Measurements from ENCODE around the gene KCNT1. TPM values are rescaled to one million over a fixed set of nuclear protein-coding genes. Genes with fewer than 3 reads are reported as not detected.

The KCNT1 gene
- total RNA-seq, 2 experiments from 2014 or later: not detected

GRCh38 chr9:135718616-135719015 is 16.6 kb downstream of the KCNT1 start:
- no peaks in the 10 kb centered on the region for H3K4me1 Mint-ChIP-seq
- POLR2A ChIA-PET: no interaction called here
- H3K27ac Mint-ChIP-seq: no peak overlapping the region
- ATAC-seq: no peak
- H3K4me3 Mint-ChIP-seq: no peak overlapping the region
- no peaks in the 10 kb centered on the region for H3K36me3 Mint-ChIP-seq (ENCODE audit: low read depth)
- CTCF ChIA-PET: no interaction called here
- no peaks in the 10 kb centered on the region for H3K9me3 Mint-ChIP-seq (ENCODE audit: low read depth)
- intact Hi-C loops (cut with DNase I, micrococcal nuclease): no loop called here
- DNase-seq: peak; percentile 23
- H3K27me3 Mint-ChIP-seq: peaks cover 22% of the 10 kb centered on the region

GRCh38 chr9:135719472-135719871 is 17.5 kb downstream of the KCNT1 start:
- Mint-ChIP-seq H3K9me3 (ENCODE audit: low read depth) (no peaks in the 10 kb centered on the region), H3K4me3 (no peak overlapping the region), H3K27ac (no peak overlapping the region), H3K27me3 (peaks cover 21% of the 10 kb centered on the region), H3K4me1 (no peaks in the 10 kb centered on the region), H3K36me3 (ENCODE audit: low read depth) (no peaks in the 10 kb centered on the region)
- no peak for DNase-seq
- CTCF ChIA-PET: interaction anchor here (0.7 kb wide), 1 partner anchor 473 kb away, joined by 4 read pairs; no protein-coding TSS in a partner anchor
- POLR2A ChIA-PET: interaction anchor here (0.6 kb wide), 1 partner anchor 8 kb away, joined by 3 read pairs; no protein-coding TSS in a partner anchor
- ATAC-seq: no peak
- intact Hi-C loops (cut with DNase I, micrococcal nuclease): no loop called here

- Mint-ChIP-seq H3K27ac (no peak overlapping the region), H3K9me3 (ENCODE audit: low read depth) (no peaks in the 10 kb centered on the region), H3K36me3 (ENCODE audit: low read depth) (no peaks in the 10 kb centered on the region), H3K27me3 (no peaks in the 10 kb centered on the region), H3K4me3 (no peak overlapping the region), H3K4me1 (no peaks in the 10 kb centered on the region)
- POLR2A ChIA-PET: no interaction called here
- CTCF ChIA-PET: no interaction called here
- DNase-seq: no peak
- no peak for ATAC-seq
- intact Hi-C loops (cut with DNase I, micrococcal nuclease): no loop called here
Measured at GRCh38 chr9:135722365-135722764, 20.4 kb downstream of the KCNT1 start.

GRCh38 chr9:135724186-135724787 is 22.3 kb downstream of the KCNT1 start:
- Mint-ChIP-seq H3K9me3 (ENCODE audit: low read depth) (no peaks in the 10 kb centered on the region), H3K36me3 (ENCODE audit: low read depth) (no peaks in the 10 kb centered on the region), H3K27ac (no peak overlapping the region), H3K4me3 (no peak overlapping the region), H3K4me1 (no peaks in the 10 kb centered on the region), H3K27me3 (no peaks in the 10 kb centered on the region)
- ATAC-seq (no peak), DNase-seq (no peak)
- ChIA-PET CTCF (no interaction called here), POLR2A (no interaction called here)
- intact Hi-C loops (cut with DNase I, micrococcal nuclease): no loop called here

- ChIA-PET CTCF (no interaction called here), POLR2A (no interaction called here)
- intact Hi-C loops (cut with DNase I, micrococcal nuclease): no loop called here
- peaks cover 5% of the 10 kb centered on the region for H3K27me3 Mint-ChIP-seq
- no peaks in the 10 kb centered on the region for H3K4me1 Mint-ChIP-seq
- DNase-seq: no peak
- peaks cover 4% of the 10 kb centered on the region for H3K9me3 Mint-ChIP-seq (ENCODE audit: low read depth)
- no peaks in the 10 kb centered on the region for H3K36me3 Mint-ChIP-seq (ENCODE audit: low read depth)
- ATAC-seq: no peak
- no peak overlapping the region for H3K27ac Mint-ChIP-seq
- H3K4me3 Mint-ChIP-seq: no peak overlapping the region
Measured at GRCh38 chr9:135726138-135726853, 24.3 kb downstream of the KCNT1 start.

- Mint-ChIP-seq H3K4me3 (no peak overlapping the region), H3K36me3 (ENCODE audit: low read depth) (no peaks in the 10 kb centered on the region), H3K27ac (no peak overlapping the region), H3K27me3 (peaks cover 5% of the 10 kb centered on the region), H3K9me3 (ENCODE audit: low read depth) (peaks cover 9% of the 10 kb centered on the region), H3K4me1 (no peaks in the 10 kb centered on the region)
- ATAC-seq (no peak), DNase-seq (no peak)
- CTCF ChIA-PET: no interaction called here
- intact Hi-C loops (cut with DNase I, micrococcal nuclease): no loop called here
- POLR2A ChIA-PET: no interaction called here
Measured at GRCh38 chr9:135727257-135727875, 25.4 kb downstream of the KCNT1 start.

GRCh38 chr9:135728436-135729110 is 26.6 kb downstream of the KCNT1 start:
- H3K4me1 Mint-ChIP-seq: no peaks in the 10 kb centered on the region
- intact Hi-C loops (cut with DNase I, micrococcal nuclease): no loop called here
- H3K4me3 Mint-ChIP-seq: no peak overlapping the region
- ChIA-PET CTCF (no interaction called here), POLR2A (no interaction called here)
- H3K36me3 Mint-ChIP-seq (ENCODE audit: low read depth): no peaks in the 10 kb centered on the region
- peaks cover 13% of the 10 kb centered on the region for H3K9me3 Mint-ChIP-seq (ENCODE audit: low read depth)
- ATAC-seq (no peak), DNase-seq (no peak)
- peaks cover 5% of the 10 kb centered on the region for H3K27me3 Mint-ChIP-seq
- H3K27ac Mint-ChIP-seq: no peak overlapping the region

GRCh38 chr9:135729480-135729879 is 27.5 kb downstream of the KCNT1 start:
- no peaks in the 10 kb centered on the region for H3K4me1 Mint-ChIP-seq
- POLR2A ChIA-PET: interaction anchor here (0.6 kb wide), 1 partner anchor 302 kb away, joined by 3 read pairs; no protein-coding TSS in a partner anchor
- DNase-seq: no peak
- no peak overlapping the region for H3K27ac Mint-ChIP-seq
- intact Hi-C loops (cut with DNase I, micrococcal nuclease): no loop called here
- H3K36me3 Mint-ChIP-seq (ENCODE audit: low read depth): no peaks in the 10 kb centered on the region
- H3K9me3 Mint-ChIP-seq (ENCODE audit: low read depth): peaks cover 13% of the 10 kb centered on the region
- CTCF ChIA-PET: no interaction called here
- no peak for ATAC-seq
- no peak overlapping the region for H3K4me3 Mint-ChIP-seq
- H3K27me3 Mint-ChIP-seq: peaks cover 5% of the 10 kb centered on the region

GRCh38 chr9:135731454-135731853 is 29.5 kb downstream of the KCNT1 start:
- Mint-ChIP-seq H3K9me3 (ENCODE audit: low read depth) (peaks cover 13% of the 10 kb centered on the region), H3K36me3 (ENCODE audit: low read depth) (no peaks in the 10 kb centered on the region), H3K4me1 (no peaks in the 10 kb centered on the region), H3K27me3 (peaks cover 5% of the 10 kb centered on the region), H3K27ac (no peak overlapping the region), H3K4me3 (no peak overlapping the region)
- ChIA-PET CTCF (interaction anchor here (0.6 kb wide), 1 partner anchor 1178 kb away, joined by 3 read pairs; no protein-coding TSS in a partner anchor), POLR2A (no interaction called here)
- intact Hi-C loops (cut with DNase I, micrococcal nuclease): no loop called here
- DNase-seq: no peak
- ATAC-seq: no peak

GRCh38 chr9:135732569-135733257 is 30.7 kb downstream of the KCNT1 start:
- H3K4me1 Mint-ChIP-seq: no peaks in the 10 kb centered on the region
- H3K27ac Mint-ChIP-seq: no peak overlapping the region
- H3K4me3 Mint-ChIP-seq: no peak overlapping the region
- DNase-seq: no peak
- ChIA-PET CTCF (no interaction called here), POLR2A (no interaction called here)
- no peak for ATAC-seq
- H3K36me3 Mint-ChIP-seq (ENCODE audit: low read depth): no peaks in the 10 kb centered on the region
- peaks cover 9% of the 10 kb centered on the region for H3K27me3 Mint-ChIP-seq
- intact Hi-C loops (cut with DNase I, micrococcal nuclease): no loop called here
- H3K9me3 Mint-ChIP-seq (ENCODE audit: low read depth): peaks cover 13% of the 10 kb centered on the region

- Mint-ChIP-seq H3K27me3 (peaks cover 9% of the 10 kb centered on the region), H3K27ac (no peak overlapping the region), H3K36me3 (ENCODE audit: low read depth) (no peaks in the 10 kb centered on the region), H3K4me3 (no peak overlapping the region), H3K9me3 (ENCODE audit: low read depth) (peaks cover 13% of the 10 kb centered on the region), H3K4me1 (no peaks in the 10 kb centered on the region)
- ATAC-seq (no peak), DNase-seq (no peak)
- intact Hi-C loops (cut with DNase I, micrococcal nuclease): no loop called here
- ChIA-PET CTCF (no interaction called here), POLR2A (no interaction called here)
Measured at GRCh38 chr9:135734616-135735144, 32.7 kb downstream of the KCNT1 start.

Measured in activated CD4-positive, alpha-beta T cell treated with anti-CD3 and anti-CD28 coated beads for 36 hours (primary cell).